MM.1S (cell line): Measurements from ENCODE around the gene TNFAIP3.

Experiments used
- EZH2 ChIP-seq: fragments of 300-600 bp; sonication (generic); optimal IDR thresholded peaks from 2 replicates; pipeline ENCODE3; 2017; ENCODE audit warnings: low read depth, mild to moderate bottlenecking, antibody characterized with exemption, low read length, mixed read lengths
- EZH2phosphoT487 ChIP-seq: fragments of 300-600 bp; sonication (generic); IDR thresholded peaks from 2 replicates; pipeline ENCODE4 v1.6.1; 2018; ENCODE audit warnings: antibody characterized with exemption, low read length
- TF ChIP-seq, protein P1 (sequence below): fragments of 300-600 bp; sonication (generic); IDR thresholded peaks from 2 replicates; pipeline ENCODE4 v1.5.1; 2016; ENCODE audit warnings: antibody characterized with exemption, low read length, mixed read lengths

DNA sequence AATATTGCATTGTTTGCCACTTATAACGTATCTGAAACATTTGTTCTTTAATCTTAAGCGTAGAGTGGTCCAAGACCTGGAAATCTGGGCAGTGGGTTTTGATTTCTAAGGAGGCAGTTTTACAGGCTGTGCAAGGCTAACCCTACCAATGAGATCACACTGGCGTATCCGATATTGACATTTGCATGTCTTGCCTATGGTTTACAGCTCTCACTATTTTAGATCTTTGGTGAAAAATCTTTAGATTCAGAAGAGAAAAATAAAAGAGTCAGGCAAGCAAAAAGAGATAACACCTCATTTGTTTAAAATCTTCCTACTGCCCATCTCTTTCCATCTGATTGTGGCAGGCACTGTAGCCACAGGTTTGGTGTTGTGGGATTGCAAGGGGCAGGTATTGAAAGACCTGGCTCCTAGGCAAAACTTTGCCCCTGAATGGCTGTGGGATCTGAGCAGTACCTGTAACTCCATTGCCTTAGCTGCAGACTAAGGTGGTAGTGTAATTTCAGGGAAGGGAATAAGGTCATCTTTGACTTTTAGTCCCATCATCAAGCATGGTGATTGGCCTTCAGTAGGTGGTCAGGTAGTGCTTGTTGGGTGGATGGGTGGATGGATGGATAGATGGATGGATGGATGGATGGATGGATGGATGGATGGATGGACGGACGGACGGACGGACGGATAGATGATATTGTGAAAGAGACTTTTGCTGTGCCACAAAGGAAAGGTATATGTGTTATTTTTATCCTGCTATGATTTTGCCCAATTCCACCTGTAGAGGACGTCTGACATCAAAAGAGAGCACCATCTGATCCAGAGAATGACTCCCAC is 1.9 kb downstream of the TNFAIP3 start:
- TF ChIP-seq, protein P1, sequence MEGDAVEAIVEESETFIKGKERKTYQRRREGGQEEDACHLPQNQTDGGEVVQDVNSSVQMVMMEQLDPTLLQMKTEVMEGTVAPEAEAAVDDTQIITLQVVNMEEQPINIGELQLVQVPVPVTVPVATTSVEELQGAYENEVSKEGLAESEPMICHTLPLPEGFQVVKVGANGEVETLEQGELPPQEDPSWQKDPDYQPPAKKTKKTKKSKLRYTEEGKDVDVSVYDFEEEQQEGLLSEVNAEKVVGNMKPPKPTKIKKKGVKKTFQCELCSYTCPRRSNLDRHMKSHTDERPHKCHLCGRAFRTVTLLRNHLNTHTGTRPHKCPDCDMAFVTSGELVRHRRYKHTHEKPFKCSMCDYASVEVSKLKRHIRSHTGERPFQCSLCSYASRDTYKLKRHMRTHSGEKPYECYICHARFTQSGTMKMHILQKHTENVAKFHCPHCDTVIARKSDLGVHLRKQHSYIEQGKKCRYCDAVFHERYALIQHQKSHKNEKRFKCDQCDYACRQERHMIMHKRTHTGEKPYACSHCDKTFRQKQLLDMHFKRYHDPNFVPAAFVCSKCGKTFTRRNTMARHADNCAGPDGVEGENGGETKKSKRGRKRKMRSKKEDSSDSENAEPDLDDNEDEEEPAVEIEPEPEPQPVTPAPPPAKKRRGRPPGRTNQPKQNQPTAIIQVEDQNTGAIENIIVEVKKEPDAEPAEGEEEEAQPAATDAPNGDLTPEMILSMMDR, result peak; percentile 59
- TF ChIP-seq EZH2 (no peak), EZH2phosphoT487 (no peak)
